PC-9 (cell line): ENCODE measurements around the gene WDR17. TPM values are rescaled to one million over a fixed set of nuclear protein-coding genes. Genes with fewer than 3 reads are reported as not detected.
A peak's percentile ranks its signal among the peaks of the same experiment; 100 is the strongest.

Experiments
- BruUV-seq: library from RNA; stranded (reverse); fragments of 400-500 nt; replicated peaks from 2 replicates; lab custom pipeline; 2021; lab: Mats Ljungman, UMichigan
- CTCF ChIA-PET: fragments of 300-600 bp; sonication (Branson Sonifier 250); formaldehyde crosslinking; loops from one replicate; lab custom pipeline; 2022; ENCODE audit warnings: antibody characterized with exemption; lab: Charles Lee
- POLR2A ChIA-PET: fragments of 300-600 bp; sonication (Branson Sonifier 250); formaldehyde crosslinking; loops from one replicate; lab custom pipeline; 2022; ENCODE audit warnings: antibody characterized with exemption; ENCODE audit not compliant: unreplicated experiment; lab: Charles Lee
- DNase-seq, 2 experiments: peaks; one replicate each; pipeline versions ENCODE4 v3.0.0 to v3.0.0-alpha.2; 2015 to 2022; ENCODE audit warnings: mixed read lengths in 1 of 2
- H2AFZ ChIP-seq: fragments of 200-600 bp; sonication (generic); 2 replicates; pipeline ENCODE4 v1.8.1; 2017; ENCODE audit warnings: antibody characterized with exemption
- H3F3A ChIP-seq: fragments of 200-600 bp; sonication (generic); 2 replicates; pipeline ENCODE4 v1.8.1; 2017; ENCODE audit warnings: antibody characterized with exemption, mild to moderate bottlenecking, low read depth; ENCODE audit not compliant: insufficient read depth
- H3K27ac ChIP-seq: fragments of 200-600 bp; sonication (generic); 2 replicates; pipeline ENCODE4 v1.6.1; 2016; ENCODE audit warnings: mixed run types
- H3K27me3 ChIP-seq: fragments of 200-600 bp; sonication (generic); 2 replicates; pipeline ENCODE4 v1.6.1; 2016; ENCODE audit warnings: low read depth, mixed run types; ENCODE audit not compliant: insufficient read depth
- H3K36me3 ChIP-seq: fragments of 200-600 bp; sonication (generic); 2 replicates; pipeline ENCODE4 v1.6.1; 2016; ENCODE audit warnings: low read depth, mixed run types
- H3K4me1 ChIP-seq: fragments of 200-600 bp; sonication (generic); replicated peaks from 2 replicates; pipeline ENCODE4 v1.6.1; 2016; ENCODE audit warnings: mixed run types; ENCODE audit not compliant: insufficient read depth
- H3K4me2 ChIP-seq: fragments of 200-600 bp; sonication (generic); 2 replicates; pipeline ENCODE4 v1.6.1; 2017; ENCODE audit warnings: mixed run types
- H3K4me3 ChIP-seq: fragments of 200-600 bp; sonication (generic); 2 replicates; pipeline ENCODE4 v1.6.1; 2016; ENCODE audit warnings: mixed run types
- H3K79me2 ChIP-seq: fragments of 200-600 bp; sonication (generic); 2 replicates; pipeline ENCODE4 v1.6.1; 2017; ENCODE audit warnings: low read depth, mixed run types
- H3K9me2 ChIP-seq: fragments of 200-600 bp; sonication (generic); 2 replicates; pipeline ENCODE4 v1.8.1; 2017; ENCODE audit warnings: mild to moderate bottlenecking; ENCODE audit not compliant: insufficient read depth
- H3K9me3 ChIP-seq: fragments of 200-600 bp; sonication (generic); 2 replicates; pipeline ENCODE4 v1.8.1; 2016; ENCODE audit warnings: low read depth; ENCODE audit not compliant: insufficient read depth
- H4K20me1 ChIP-seq: fragments of 200-600 bp; sonication (generic); 2 replicates; pipeline ENCODE4 v1.8.1; 2017; ENCODE audit not compliant: insufficient read depth
- EZH2 ChIP-seq: fragments of 200-600 bp; sonication (generic); IDR thresholded peaks from 2 replicates; pipeline ENCODE4 v1.8.0; 2017; ENCODE audit warnings: antibody characterized with exemption, low read depth
- intact Hi-C: fragments of 100-400 bp; cut with micrococcal nuclease; formaldehyde crosslinking; loops from one replicate; pipeline ENCODE4 v1.10.0; 2022; ENCODE audit not compliant: unreplicated experiment
- total RNA-seq: library from RNA; stranded (reverse); gene quantifications from 2 replicates; pipeline ENCODE4 v1.2.3, GENCODE V29; 2021
- TF ChIP-seq, protein P1 (sequence below): fragments of 200-600 bp; sonication (generic); conservative IDR thresholded peaks from 2 replicates; pipeline ENCODE4 v1.6.1; 2017; ENCODE audit warnings: mixed run types, antibody characterized with exemption, mild to moderate bottlenecking, moderate library complexity

Gene WDR17
- total RNA-seq, 1 experiment from 2014 or later = 2.2 TPM

DNA sequence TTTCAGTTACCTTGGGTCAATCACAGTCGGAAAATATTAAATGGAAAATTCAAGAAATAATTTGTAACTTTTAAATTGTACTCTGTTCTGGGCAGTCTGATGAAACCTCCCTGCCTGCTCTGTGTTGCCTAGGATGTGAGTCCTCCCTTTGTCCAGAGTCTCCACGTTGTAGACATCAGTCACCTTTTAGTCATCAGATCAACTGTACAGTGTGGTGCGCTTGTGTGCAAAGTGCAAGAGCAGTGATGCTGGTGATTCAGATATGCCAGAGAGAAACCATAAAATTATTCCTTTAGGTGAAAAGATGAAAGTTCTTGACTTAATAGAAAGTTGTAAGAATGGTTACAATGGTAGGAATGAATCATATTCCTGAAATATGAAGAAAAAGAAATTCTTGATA is 128.3 kb downstream of the WDR17 start:
- no peaks in the 10 kb centered on the region for H3K9me3 ChIP-seq
- H3K4me1 ChIP-seq = 0 out of 2 replicates have a peak, but pooled peaks cover 5% of the 10 kb centered on the region
- H3K4me2 ChIP-seq = no peak overlapping the region
- no peaks in the 10 kb centered on the region for H3K27me3 ChIP-seq
- no peaks in the 10 kb centered on the region for H3K9me2 ChIP-seq
- no peak overlapping the region for H2AFZ ChIP-seq
- no peaks in the 10 kb centered on the region for H3F3A ChIP-seq
- no peaks in the 10 kb centered on the region for H4K20me1 ChIP-seq
- ChIA-PET CTCF (no interaction called here), POLR2A (no interaction called here)
- H3K4me3 ChIP-seq = no peak overlapping the region
- H3K79me2 ChIP-seq = no peaks in the 10 kb centered on the region
- no TSS peak for BruUV-seq
- no peak for DNase-seq
- H3K27ac ChIP-seq = no peak overlapping the region
- intact Hi-C loops = no loop called here
- TF ChIP-seq, protein P1, sequence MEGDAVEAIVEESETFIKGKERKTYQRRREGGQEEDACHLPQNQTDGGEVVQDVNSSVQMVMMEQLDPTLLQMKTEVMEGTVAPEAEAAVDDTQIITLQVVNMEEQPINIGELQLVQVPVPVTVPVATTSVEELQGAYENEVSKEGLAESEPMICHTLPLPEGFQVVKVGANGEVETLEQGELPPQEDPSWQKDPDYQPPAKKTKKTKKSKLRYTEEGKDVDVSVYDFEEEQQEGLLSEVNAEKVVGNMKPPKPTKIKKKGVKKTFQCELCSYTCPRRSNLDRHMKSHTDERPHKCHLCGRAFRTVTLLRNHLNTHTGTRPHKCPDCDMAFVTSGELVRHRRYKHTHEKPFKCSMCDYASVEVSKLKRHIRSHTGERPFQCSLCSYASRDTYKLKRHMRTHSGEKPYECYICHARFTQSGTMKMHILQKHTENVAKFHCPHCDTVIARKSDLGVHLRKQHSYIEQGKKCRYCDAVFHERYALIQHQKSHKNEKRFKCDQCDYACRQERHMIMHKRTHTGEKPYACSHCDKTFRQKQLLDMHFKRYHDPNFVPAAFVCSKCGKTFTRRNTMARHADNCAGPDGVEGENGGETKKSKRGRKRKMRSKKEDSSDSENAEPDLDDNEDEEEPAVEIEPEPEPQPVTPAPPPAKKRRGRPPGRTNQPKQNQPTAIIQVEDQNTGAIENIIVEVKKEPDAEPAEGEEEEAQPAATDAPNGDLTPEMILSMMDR = no peak
- no peak for TF ChIP-seq EZH2
- H3K36me3 ChIP-seq = no peaks in the 10 kb centered on the region

DNA sequence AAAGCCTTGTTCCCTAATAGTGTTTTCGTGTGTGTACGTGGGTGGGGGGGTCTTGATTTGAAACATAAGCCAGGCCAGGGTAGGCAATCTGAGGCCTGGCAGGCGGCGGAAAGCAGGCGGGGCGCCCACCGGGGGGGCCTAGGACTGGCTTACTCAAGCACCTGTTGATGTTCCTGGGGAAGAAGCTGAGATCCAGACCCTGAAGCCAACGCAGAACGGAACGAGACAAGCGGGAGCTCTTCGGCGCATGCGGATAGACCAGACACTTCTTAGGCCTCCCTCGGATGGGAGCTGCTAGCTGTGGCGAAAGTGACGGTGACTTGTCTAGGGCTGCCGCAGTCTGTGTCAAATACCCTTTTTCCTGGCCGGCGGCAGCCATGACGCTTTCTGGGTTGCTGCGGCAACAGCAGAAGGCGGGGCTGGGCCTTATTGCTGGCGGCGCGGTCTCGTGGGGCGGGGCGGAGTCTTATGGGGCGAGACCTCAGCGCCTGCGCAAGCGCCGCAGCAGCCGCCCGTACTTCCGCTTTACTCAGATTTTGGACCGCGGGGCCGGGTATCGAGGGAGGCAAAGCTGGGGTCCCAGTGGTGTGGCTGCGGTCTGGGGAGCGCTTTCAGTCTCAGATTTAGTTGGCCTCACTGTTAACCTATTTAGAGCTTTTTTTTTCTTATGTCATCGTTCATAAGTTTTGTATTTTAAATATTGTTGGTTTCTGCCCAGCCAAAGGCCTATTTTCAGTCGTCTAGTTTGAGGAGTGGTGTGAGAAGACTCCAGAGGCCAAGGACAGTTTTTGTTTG is 129.7 kb downstream of the WDR17 start, which contains the start of gene SPATA4:
TSS of gene SPATA4 (minus strand) at position 402 of the 795 bp plus-strand sequence. CDS start at position 379, 23 bp downstream.
- H2AFZ ChIP-seq = peak within 1 kb of the TSS; percentile 98
- peak; percentile 72 to 90 for DNase-seq
- intact Hi-C loops = loop anchor here (1.0 kb wide), 1 partner anchor 124 kb away; the partner anchor contains the start of gene SPCS3
- TF ChIP-seq, protein P1 = no peak
- TF ChIP-seq EZH2 = no peak
- CTCF ChIA-PET = interaction anchor here (0.6 kb wide), 1 partner anchor 98 kb away, joined by 3 read pairs; no protein-coding TSS in a partner anchor
- peak within 1 kb of the TSS; percentile 93 for H3K4me2 ChIP-seq
- H3K4me1 ChIP-seq = 0 out of 2 replicates have a peak, but pooled peaks cover 5% of the 10 kb centered on the region
- no peaks in the 10 kb centered on the region for H3K9me2 ChIP-seq
- H3F3A ChIP-seq = no peaks in the 10 kb centered on the region
- BruUV-seq = TSS peak; percentile 97
- peak within 1 kb of the TSS; percentile 75 for H3K27ac ChIP-seq
- no peaks in the 10 kb centered on the region for H3K79me2 ChIP-seq
- H4K20me1 ChIP-seq = no peaks in the 10 kb centered on the region
- no peaks in the 10 kb centered on the region for H3K9me3 ChIP-seq
- POLR2A ChIA-PET = interaction anchor here (0.6 kb wide), 1 partner anchor 37 kb away, joined by 4 read pairs; no protein-coding TSS in a partner anchor
- no peaks in the 10 kb centered on the region for H3K36me3 ChIP-seq
- no peaks in the 10 kb centered on the region for H3K27me3 ChIP-seq
- peak within 1 kb of the TSS; percentile 69 for H3K4me3 ChIP-seq

DNA sequence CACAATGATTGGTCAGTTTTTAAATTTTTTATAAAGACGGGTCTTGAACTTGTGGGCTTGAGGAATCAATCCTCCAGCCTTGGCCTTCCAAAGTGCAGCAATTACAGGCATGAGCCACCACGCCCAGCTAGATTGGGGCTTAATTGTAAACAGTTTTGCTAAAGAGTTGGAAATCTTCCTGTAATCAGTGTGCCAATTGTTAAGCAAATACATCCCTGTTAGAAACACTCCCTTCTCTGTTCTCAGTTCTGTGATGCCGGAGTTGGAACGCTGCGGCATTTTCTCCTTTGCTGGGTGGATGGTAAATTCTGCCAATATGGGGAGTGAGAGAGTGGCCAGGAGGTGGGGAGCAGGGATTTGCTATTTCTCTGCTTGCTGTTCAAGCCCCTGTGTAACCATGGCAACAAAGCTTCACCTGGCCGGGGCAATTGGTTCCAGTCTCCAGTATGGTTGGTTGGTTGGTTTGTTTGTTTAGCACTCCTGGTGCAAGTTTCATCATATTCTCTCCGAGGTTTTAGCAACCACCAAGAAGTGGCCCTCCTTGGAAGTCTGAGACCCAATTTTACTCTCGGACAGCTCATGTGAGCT is 132.8 kb downstream of the WDR17 start:
- Histone ChIP-seq H3K27me3 (no peaks in the 10 kb centered on the region), H4K20me1 (no peaks in the 10 kb centered on the region), H3K4me3 (no peak overlapping the region), H3K36me3 (no peaks in the 10 kb centered on the region), H3K9me3 (no peaks in the 10 kb centered on the region), H3K9me2 (no peaks in the 10 kb centered on the region), H3F3A (no peaks in the 10 kb centered on the region), H3K4me2 (no peak overlapping the region), H3K4me1 (0 out of 2 replicates have a peak, but pooled peaks cover 5% of the 10 kb centered on the region), H3K27ac (no peak overlapping the region), H3K79me2 (no peaks in the 10 kb centered on the region), H2AFZ (no peak overlapping the region)
- intact Hi-C loops = no loop called here
- ChIA-PET POLR2A (no interaction called here), CTCF (no interaction called here)
- TF ChIP-seq, protein P1 = no peak
- no peak for TF ChIP-seq EZH2
- no TSS peak for BruUV-seq
- DNase-seq = no peak
